ENCODE data around the gene HLA-DMA. TPM values are rescaled to one million over a fixed set of nuclear protein-coding genes. Genes with fewer than 3 reads are reported as not detected.
A peak's percentile ranks its signal among the peaks of the same experiment; 100 is the strongest.

The HLA-DMA gene
- total and polyA plus RNA-seq, 2 of the 13 experiments (the other 11 are each of a cell fraction or from before 2014, with no cell fraction given) = 0.70 to 0.71 TPM

- no peak for TF ChIP-seq NFE2 (CRISPR knock-in tag; IDR thresholded peaks at IDR 0.05)
- TF ChIP-seq ZFP62 (CRISPR knock-in tag; IDR thresholded peaks at IDR 0.05) = no peak
- TF ChIP-seq PAX8 (CRISPR knock-in tag; IDR thresholded peaks at IDR 0.05; ENCODE audit: borderline replicate concordance) = 0 out of 2 replicates have a peak, but pooled peaks have one; percentile 27
- no peak for TF ChIP-seq TSC22D2 (CRISPR knock-in tag; IDR thresholded peaks at IDR 0.05; ENCODE audit: borderline replicate concordance)
- no peak for TF ChIP-seq HNRNPK (IDR thresholded peaks at IDR 0.05; ENCODE audit: low read depth, low read length, poor library complexity, severe bottlenecking)
- TF ChIP-seq ZNF766 (CRISPR knock-in tag; IDR thresholded peaks at IDR 0.05; ENCODE audit: borderline replicate concordance) = no peak
- TF ChIP-seq ZC3H4 (CRISPR knock-in tag; IDR thresholded peaks at IDR 0.05; ENCODE audit: borderline replicate concordance) = peak; percentile 68; the same call in 1 of the 2 replicates
- no peak for TF ChIP-seq CENPX (CRISPR knock-in tag; IDR thresholded peaks at IDR 0.05)
- TF ChIP-seq YY1 (IDR thresholded peaks at IDR 0.05; ENCODE audit: insufficient read depth, insufficient replicate concordance, low read depth, low read length) = peak; percentile 87
- no peak for TF ChIP-seq MNT (IDR thresholded peaks at IDR 0.05)
- TF ChIP-seq AKAP8 (CRISPR knock-in tag; IDR thresholded peaks at IDR 0.05) = no peak
- TF ChIP-seq CHD4 (IDR thresholded peaks at IDR 0.05; ENCODE audit: borderline replicate concordance, low read length) = no peak
- TF ChIP-seq ZNF629 (CRISPR knock-in tag; conservative IDR thresholded peaks at IDR 0.05) = no peak
- TF ChIP-seq IRF2 (CRISPR knock-in tag; IDR thresholded peaks at IDR 0.05) = no peak
- no peak for TF ChIP-seq ZMYM4 (CRISPR knock-in tag; IDR thresholded peaks at IDR 0.05)
- TF ChIP-seq ZNF264 (CRISPR knock-in tag; IDR thresholded peaks at IDR 0.05) = no peak
- no peak for TF ChIP-seq ZBTB34 (CRISPR knock-in tag; IDR thresholded peaks at IDR 0.05)
- peak; percentile 37 for TF ChIP-seq HNRNPLL (IDR thresholded peaks at IDR 0.05; ENCODE audit: low read depth, low read length, poor library complexity, severe bottlenecking)
- 0 out of 2 replicates have a peak, but pooled peaks have one; percentile 11 for TF ChIP-seq ZNF605 (CRISPR knock-in tag; IDR thresholded peaks at IDR 0.05)
- no peak for TF ChIP-seq ZFAT (CRISPR knock-in tag; conservative IDR thresholded peaks at IDR 0.05)
- TF ChIP-seq NFE2L2 (IDR thresholded peaks at IDR 0.05; ENCODE audit: low read length) = no peak
- TF ChIP-seq ZNF44 (CRISPR knock-in tag; IDR thresholded peaks at IDR 0.05) = no peak; the same call in 1 of the 2 replicates
Observed at GRCh38 chr6:32972353-32973143, 19.7 kb upstream of the HLA-DMA start (continued).
